Left renal pelvis (tissue), 4 donors: ENCODE data around the gene ATP11A. TPM values are rescaled to one million over a fixed set of nuclear protein-coding genes. Genes with fewer than 3 reads are reported as not detected.
"Not testable (repeated sequence)": the region's sequence is repeated elsewhere in the genome, so short reads cannot be mapped to it uniquely, and the experiment has no call there.

Source experiments
- DNase-seq, 4 donors: peaks; one replicate each; pipeline ENCODE4 v3.0.0-alpha.2; 2013; ENCODE audit warnings: low read depth in 4 of 4, low spot score in 3 of 4
- polyA plus RNA-seq, 4 donors: library from polyadenylated mRNA; unstranded; fragments of 120-200 nt; gene quantifications; one replicate each; pipeline ENCODE4 v1.2.1, GENCODE V29; 2013; ENCODE audit not compliant: insufficient read length in 4 of 4

Gene ATP11A
- polyA plus RNA-seq, 4 donors, result 26.6 to 49.9 (median 46.8) TPM

DNA sequence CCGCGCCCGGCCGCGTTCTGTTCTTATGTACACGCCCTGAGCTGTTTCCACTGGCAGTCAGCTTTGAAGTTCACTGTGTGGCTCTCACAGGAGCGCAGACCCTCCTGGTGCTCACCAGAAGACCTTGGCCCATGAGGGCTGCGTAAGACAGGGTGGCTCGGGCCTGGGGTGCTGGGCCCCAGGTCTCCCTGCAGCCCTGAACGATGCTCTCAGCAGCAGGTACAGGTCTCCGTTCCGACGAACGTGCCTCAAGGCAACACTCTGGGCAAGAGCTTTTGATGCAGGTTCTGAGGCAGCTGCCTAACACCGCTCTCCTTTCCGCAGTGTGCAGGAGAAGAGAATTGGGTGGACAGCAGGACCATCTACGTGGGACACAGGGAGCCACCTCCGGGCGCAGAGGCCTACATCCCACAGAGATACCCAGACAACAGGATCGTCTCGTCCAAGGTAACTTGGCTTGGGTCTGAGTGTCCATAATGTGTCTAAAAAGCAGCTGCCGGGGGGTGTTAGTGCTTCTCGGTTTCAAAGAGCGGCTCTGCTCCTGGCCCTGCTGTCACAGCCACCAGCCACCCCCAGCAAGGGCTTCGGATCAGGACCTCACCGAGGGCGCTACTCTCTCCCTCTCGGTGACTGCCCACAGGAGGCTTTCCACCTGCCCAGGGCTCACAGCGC, 95.1 kb downstream of the ATP11A start:
- no peak for DNase-seq

GRCh38 chr13:112785483-112785856, 95.6 kb downstream of the ATP11A start:
- DNase-seq, result no peak

DNA sequence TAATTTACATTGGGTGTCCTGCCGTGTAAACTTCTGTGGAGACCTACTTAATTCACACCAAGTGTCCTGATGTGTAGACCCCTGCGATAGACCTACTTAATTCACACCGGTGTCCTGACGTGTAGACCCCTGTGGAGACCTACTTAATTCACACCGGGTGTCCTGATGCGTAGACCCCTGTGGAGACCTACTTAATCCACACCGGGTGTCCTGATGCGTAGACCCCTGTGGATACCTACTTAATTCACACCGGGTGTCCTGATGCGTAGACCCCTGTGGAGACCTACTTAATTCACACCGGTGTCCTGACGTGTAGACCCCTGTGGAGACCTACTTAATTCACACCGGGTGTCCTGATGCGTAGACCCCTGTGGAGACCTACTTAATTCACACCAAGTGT, 97.0 kb downstream of the ATP11A start:
- DNase-seq, result not testable (repeated sequence)

- no peak for DNase-seq
These were observed 101.2 kb downstream of the ATP11A start for GRCh38 chr13:112790735-112791641.

DNA sequence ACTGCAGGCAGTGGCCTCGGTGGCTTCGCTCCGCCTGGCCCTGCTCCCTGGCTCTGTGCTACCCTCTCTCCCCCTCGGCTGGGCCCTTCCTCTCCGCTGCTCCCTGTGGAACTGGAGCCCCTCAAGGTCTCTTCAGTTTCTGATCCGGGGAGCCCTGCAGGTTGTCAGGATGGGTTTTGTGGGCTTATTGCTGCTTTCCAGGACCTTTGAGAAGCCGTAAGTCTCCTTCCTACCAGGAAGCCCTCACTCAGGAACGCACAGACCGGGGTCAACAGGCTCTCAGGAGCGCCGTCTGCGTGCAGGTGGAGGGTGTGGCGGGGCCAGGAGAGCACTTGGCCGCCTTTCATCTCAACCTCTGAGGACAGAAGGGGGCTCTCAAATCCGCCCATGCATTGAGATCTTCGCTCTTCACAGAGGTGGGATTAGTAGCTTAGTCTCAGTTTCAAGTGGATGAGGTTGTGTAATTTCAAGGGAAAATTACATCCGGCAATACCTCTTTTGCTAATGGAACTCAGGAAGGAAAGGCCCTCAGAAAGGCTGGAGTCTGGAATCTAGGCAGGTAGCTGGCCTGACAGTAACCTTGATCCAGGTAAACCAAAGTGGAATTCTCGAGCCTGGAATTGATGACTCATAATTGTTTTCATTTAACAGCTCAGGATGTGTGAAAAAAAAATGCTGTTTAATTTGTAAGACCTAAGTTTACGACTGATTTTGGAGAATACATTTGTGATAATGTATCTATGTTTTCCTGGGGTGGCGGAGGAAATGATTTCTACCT, 102.0 kb downstream of the ATP11A start:
- DNase-seq, result no peak

DNA sequence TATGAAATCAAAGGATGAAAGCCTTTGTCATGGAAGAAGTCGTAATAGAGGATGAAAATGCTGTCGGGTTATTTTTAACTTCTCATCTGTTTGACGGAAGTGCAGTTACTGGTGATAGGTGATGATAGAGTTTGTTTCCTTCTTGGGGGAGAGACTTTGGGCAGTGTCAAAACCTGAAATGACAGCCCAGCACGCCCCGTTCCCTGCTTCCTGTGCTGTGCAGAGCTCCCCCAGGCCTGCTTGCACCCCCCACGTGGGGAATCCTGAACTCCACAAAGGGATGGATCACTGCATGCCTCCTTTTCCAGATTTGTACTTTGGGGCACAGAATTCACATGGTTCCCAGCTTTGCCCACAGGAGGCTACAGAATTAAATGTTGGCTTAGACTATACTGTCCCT, 102.7 kb downstream of the ATP11A start:
- no peak for DNase-seq

GRCh38 chr13:112793545-112794445, 104.0 kb downstream of the ATP11A start:
- no peak for DNase-seq

GRCh38 chr13:112795277-112795676, 105.4 kb downstream of the ATP11A start:
- DNase-seq, result no peak

DNA sequence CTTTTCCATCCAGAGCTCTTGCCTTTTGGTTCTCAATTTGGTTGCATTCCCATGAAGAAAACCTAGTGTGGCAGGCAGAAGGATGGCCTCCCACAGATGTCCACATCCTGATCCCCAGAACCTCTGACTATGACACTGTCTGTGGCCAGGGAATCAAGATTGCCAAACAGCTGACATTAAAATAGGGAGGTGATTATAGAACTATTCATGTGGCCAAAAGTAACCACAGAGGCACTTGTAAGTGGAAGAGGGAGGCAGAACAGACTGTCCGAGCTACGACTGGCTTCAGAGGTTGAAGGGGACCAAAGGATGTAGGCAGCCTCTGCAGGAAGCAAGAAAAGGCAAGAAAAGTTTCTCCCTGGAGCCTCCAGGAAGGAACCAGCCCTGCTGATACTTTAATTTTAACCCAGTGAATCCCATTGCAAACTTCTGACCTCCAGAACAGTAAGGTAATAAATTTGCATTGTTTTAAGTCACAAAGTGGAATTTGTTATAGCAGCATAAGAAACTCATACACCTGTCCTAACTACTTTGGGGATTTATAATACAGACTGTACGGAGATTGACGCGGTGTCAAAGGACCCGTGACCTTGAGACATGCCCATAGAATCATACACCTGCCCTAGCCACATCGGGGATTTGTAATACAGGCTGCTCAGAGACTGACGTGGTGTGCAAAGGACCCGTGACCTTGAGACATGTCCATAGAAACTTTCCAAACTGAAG, 106.5 kb downstream of the ATP11A start:
- DNase-seq, result no peak

GRCh38 chr13:112799394-112799793, 109.6 kb downstream of the ATP11A start:
- no peak for DNase-seq

- DNase-seq, result no peak
These were observed 110.2 kb downstream of the ATP11A start for GRCh38 chr13:112800057-112800456.

- not testable (repeated sequence) for DNase-seq
These were observed 111.0 kb downstream of the ATP11A start for GRCh38 chr13:112800807-112801206.

GRCh38 chr13:112802802-112803195, 113.0 kb downstream of the ATP11A start:
- no peak for DNase-seq

DNA sequence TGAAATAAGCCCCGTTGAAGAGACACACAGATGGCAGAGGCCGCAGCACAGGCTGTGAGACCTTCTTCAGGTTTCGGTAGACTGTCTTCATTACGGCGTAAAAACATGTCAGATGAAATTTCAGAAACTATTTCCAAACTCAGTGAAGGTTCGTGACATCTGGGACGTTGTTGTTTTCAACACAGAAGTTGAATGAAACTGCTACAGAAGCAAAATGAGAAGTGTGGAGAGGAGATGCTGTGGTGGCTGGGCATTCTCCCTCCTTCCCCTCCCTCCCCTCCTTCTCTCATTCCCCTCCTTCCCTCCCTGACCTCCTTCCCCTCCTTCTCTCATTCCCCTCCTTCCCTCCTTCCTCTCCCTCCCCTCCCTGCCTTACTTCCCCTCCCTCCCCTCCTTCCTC, 113.6 kb downstream of the ATP11A start:
- DNase-seq, result no peak

DNA sequence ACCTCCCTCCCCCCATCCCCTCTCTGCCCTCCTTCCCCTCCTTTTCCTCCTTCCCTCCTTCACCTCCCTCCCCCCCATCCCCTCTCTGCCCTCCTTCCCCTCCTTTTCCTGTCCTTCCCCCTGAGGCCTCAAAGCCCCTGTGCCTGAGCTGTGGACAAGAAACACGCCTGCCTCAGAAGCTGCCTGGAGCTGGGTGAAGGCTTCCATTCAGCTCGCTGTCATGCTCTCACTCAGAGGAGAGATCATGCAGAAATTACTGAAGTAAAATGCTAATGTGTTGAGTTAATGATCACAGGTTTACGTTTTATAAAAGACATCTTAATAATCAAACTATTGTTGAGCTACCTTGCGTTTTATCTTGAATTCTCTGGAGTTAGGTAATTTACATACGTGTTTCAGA, 114.5 kb downstream of the ATP11A start:
- no peak for DNase-seq

- no peak for DNase-seq
These were observed 117.2 kb downstream of the ATP11A start for GRCh38 chr13:112806739-112807652.

DNA sequence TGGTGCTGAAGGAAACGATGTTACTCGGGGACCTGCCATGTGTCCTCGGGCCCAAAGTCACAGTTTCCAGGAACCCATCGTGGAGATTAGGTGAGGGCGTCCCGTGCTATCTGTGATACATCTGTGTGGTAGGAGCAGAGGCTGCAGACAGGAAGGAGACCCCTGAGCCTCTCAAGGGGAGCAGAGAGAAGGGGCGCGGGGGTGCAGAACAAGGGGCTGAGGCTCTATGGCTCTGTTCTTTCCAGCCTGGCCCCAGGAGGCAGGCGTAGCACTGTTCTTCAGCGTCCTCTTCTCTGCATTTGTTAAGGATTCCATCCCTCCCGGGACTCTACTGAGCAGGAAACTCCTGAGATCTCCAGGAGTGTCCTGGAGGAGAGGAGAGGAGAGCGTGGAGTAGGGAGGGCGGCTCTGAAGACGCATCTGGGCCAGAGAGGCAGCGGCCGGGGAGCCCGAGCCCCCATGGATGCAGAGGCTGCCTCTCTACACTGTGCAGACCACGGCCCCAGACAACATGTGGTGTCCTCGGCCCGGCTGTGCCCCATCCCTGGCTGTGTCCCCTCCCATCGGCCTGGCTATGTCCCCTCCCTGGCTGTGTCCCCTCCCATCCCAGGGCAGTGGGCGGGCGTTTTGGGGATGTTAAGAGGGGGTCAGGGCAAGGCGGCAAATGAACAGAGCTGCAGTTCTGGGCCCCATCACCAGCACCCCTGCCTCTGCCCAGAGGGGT, 118.0 kb downstream of the ATP11A start:
- DNase-seq, result no peak
